H1 (cell line): Measurements from ENCODE around the gene ARMH3. TPM values are rescaled to one million over a fixed set of nuclear protein-coding genes. Genes with fewer than 3 reads are reported as not detected.

ENCODE experiments used
- CTCF ChIA-PET: fragments of 300-600 bp; sonication (Branson Sonifier 250); formaldehyde crosslinking; loops from one replicate; lab custom pipeline; 2021; ENCODE audit not compliant: partially characterized antibody; lab: Charles Lee
- POLR2A ChIA-PET: fragments of 300-600 bp; sonication (Branson Sonifier 250); formaldehyde crosslinking; loops from one replicate; lab custom pipeline; 2021; ENCODE audit warnings: inconsistent platforms; ENCODE audit not compliant: partially characterized antibody; lab: Charles Lee
- DNase-seq, 2 experiments: peaks; one replicate each; pipeline versions ENCODE4 v3.0.0 to v3.0.0-alpha.2; 2010 to 2022; ENCODE audit warnings: low spot score in 2 of 2, low read depth in 1 of 2, mixed read lengths in 1 of 2
- FAIRE-seq: peaks from 2 replicates; lab custom pipeline; 2011; peaks lifted over from hg19 to GRCh38; lab: Jason Lieb, UNC
- H2AFZ ChIP-seq: 2 replicates; pipeline ENCODE4 v1.8.1; 2012; ENCODE audit warnings: low read length, inconsistent platforms
- H2AK5ac ChIP-seq: 2 replicates; pipeline ENCODE4 v1.6.1; 2013; ENCODE audit warnings: low read depth, low read length
- H2BK120ac ChIP-seq: replicated peaks from 2 replicates; pipeline ENCODE3; 2013; ENCODE audit warnings: low read depth, low read length, inconsistent platforms
- H2BK12ac ChIP-seq: 2 replicates; pipeline ENCODE4 v1.6.1; 2013; ENCODE audit warnings: low read depth, low read length
- H2BK15ac ChIP-seq: 2 replicates; pipeline ENCODE4 v1.6.1; 2013; ENCODE audit warnings: low read length
- H2BK20ac ChIP-seq: 2 replicates; pipeline ENCODE4 v1.6.1; 2013; ENCODE audit warnings: low read length
- H2BK5ac ChIP-seq: 2 replicates; pipeline ENCODE4 v1.6.1; 2013; ENCODE audit warnings: low read depth, low read length
- H3K14ac ChIP-seq: 2 replicates; pipeline ENCODE4 v1.6.1; 2013; ENCODE audit warnings: inconsistent platforms; ENCODE audit not compliant: insufficient read length
- H3K18ac ChIP-seq: 2 replicates; pipeline ENCODE4 v1.6.1; 2013; ENCODE audit warnings: low read length; ENCODE audit errors: extremely low read depth
- H3K23ac ChIP-seq: 2 replicates; pipeline ENCODE4 v1.6.1; 2013; ENCODE audit warnings: inconsistent platforms; ENCODE audit not compliant: insufficient read length
- H3K23me2 ChIP-seq: 2 replicates; pipeline ENCODE4 v1.6.1; 2013; ENCODE audit warnings: low read depth, low read length
- H3K27ac ChIP-seq: 2 replicates; pipeline ENCODE4 v1.6.1; 2011; ENCODE audit warnings: low read depth, low read length, inconsistent platforms
- H3K27me3 ChIP-seq, 4 experiments: replicated peaks in 1 of 4; 1 replicate in 1 of 4; 2 replicates in 3 of 4; pipeline versions ENCODE4 v1.6.1 to v1.8.1; 2011 to 2013; ENCODE audit warnings: low read length in 3 of 4, mild to moderate bottlenecking in 3 of 4, inconsistent platforms in 2 of 4, mixed read lengths in 2 of 4, moderate library complexity in 1 of 4; ENCODE audit not compliant: control insufficient read depth in 3 of 4, insufficient read depth in 3 of 4; ENCODE audit errors: extremely low read depth in 1 of 4
- H3K36me3 ChIP-seq, 4 experiments: 2 replicates each; pipeline versions ENCODE4 v1.6.1 to v1.8.1; 2011 to 2013; ENCODE audit warnings: mild to moderate bottlenecking in 4 of 4, low read length in 3 of 4, moderate library complexity in 2 of 4, control low read depth in 1 of 4, inconsistent platforms in 1 of 4; ENCODE audit not compliant: insufficient read depth in 4 of 4, control insufficient read depth in 2 of 4
- H3K4ac ChIP-seq: replicated peaks from 2 replicates; pipeline ENCODE3; 2013; ENCODE audit warnings: low read length, low read depth, mixed read lengths, inconsistent platforms; ENCODE audit not compliant: insufficient read length
- H3K4me1 ChIP-seq, 4 experiments: replicated peaks in 1 of 4; 1 replicate in 1 of 4; 2 replicates in 3 of 4; pipeline versions ENCODE4 v1.6.1 to v1.8.1; 2011 to 2013; ENCODE audit warnings: low read length in 3 of 4, inconsistent platforms in 2 of 4, mixed read lengths in 1 of 4; ENCODE audit not compliant: insufficient read depth in 4 of 4, control insufficient read depth in 3 of 4
- H3K4me2 ChIP-seq, 2 experiments: 2 replicates each; pipeline versions ENCODE4 v1.6.1 to v1.8.1; 2011 to 2013; ENCODE audit warnings: low read depth in 2 of 2, low read length in 2 of 2, control low read depth in 1 of 2, inconsistent platforms in 1 of 2, mild to moderate bottlenecking in 1 of 2; ENCODE audit not compliant: insufficient read depth in 1 of 2
- H3K4me3 ChIP-seq, 4 experiments: fragments of 200-600, 300-600 bp in 1 of 4; sonication (generic), shearing (Covaris generic), sonication (Bioruptor Twin) in 1 of 4; 2 replicates each; pipeline versions ENCODE4 v1.5.1 to v1.8.1; 2011 to 2016; ENCODE audit warnings: low read length in 4 of 4, low read depth in 3 of 4, control low read depth in 2 of 4, inconsistent platforms in 2 of 4, mild to moderate bottlenecking in 2 of 4, mixed read lengths in 1 of 4, moderate library complexity in 1 of 4; ENCODE audit not compliant: insufficient read depth in 2 of 4; ENCODE audit errors: extremely low read depth in 1 of 4
- H3K56ac ChIP-seq: replicated peaks from 2 replicates; pipeline ENCODE3; 2013; ENCODE audit warnings: low read depth, mild to moderate bottlenecking, mixed read lengths, low read length, inconsistent platforms; ENCODE audit not compliant: insufficient read length
- H3K79me1 ChIP-seq: 2 replicates; pipeline ENCODE4 v1.6.1; 2013; ENCODE audit warnings: low read depth, low read length, control low read depth
- H3K79me2 ChIP-seq, 2 experiments: 2 replicates each; pipeline versions ENCODE4 v1.6.1 to v1.8.1; 2012 to 2013; ENCODE audit warnings: low read length in 2 of 2, mild to moderate bottlenecking in 2 of 2, inconsistent platforms in 1 of 2; ENCODE audit not compliant: insufficient read depth in 2 of 2, control insufficient read depth in 1 of 2
- H3K9ac ChIP-seq, 4 experiments: replicated peaks in 1 of 4; 1 replicate in 1 of 4; 2 replicates in 3 of 4; pipeline versions ENCODE4 v1.6.1 to v1.8.1; 2011 to 2013; ENCODE audit warnings: low read depth in 3 of 4, low read length in 3 of 4, control low read depth in 2 of 4, mild to moderate bottlenecking in 2 of 4, moderate library complexity in 2 of 4, inconsistent platforms in 1 of 4; ENCODE audit errors: extremely low read depth in 1 of 4
- H3K9me3 ChIP-seq, 2 experiments: 2 replicates each; pipeline versions ENCODE4 v1.6.1 to v1.8.1; 2012 to 2013; ENCODE audit warnings: mild to moderate bottlenecking in 2 of 2, moderate library complexity in 2 of 2, control low read depth in 1 of 2, inconsistent platforms in 1 of 2, low read depth in 1 of 2, low read length in 1 of 2, mixed read lengths in 1 of 2; ENCODE audit not compliant: insufficient read depth in 2 of 2
- H4K20me1 ChIP-seq, 2 experiments: replicated peaks in 1 of 2; 2 replicates each; pipeline versions ENCODE3 to v1.8.1; 2011 to 2013; ENCODE audit warnings: inconsistent platforms in 2 of 2, low read length in 2 of 2, mild to moderate bottlenecking in 1 of 2; ENCODE audit not compliant: insufficient read depth in 2 of 2, control insufficient read depth in 1 of 2
- H4K5ac ChIP-seq: 2 replicates; pipeline ENCODE4 v1.6.1; 2013; ENCODE audit warnings: low read length, low read depth, mixed read lengths, inconsistent platforms; ENCODE audit not compliant: insufficient read length
- H4K8ac ChIP-seq: 2 replicates; pipeline ENCODE4 v1.8.0; 2013; ENCODE audit warnings: mild to moderate bottlenecking, moderate library complexity, low read length, inconsistent platforms; ENCODE audit not compliant: insufficient read depth; ENCODE audit errors: extremely low read depth
- H4K91ac ChIP-seq: replicated peaks from 2 replicates; pipeline ENCODE3; 2013; ENCODE audit warnings: low read length, mixed read lengths, inconsistent platforms; ENCODE audit not compliant: insufficient read length
- CREB1 ChIP-seq: IDR thresholded peaks from 2 replicates; pipeline ENCODE4 v1.6.1; 2012; ENCODE audit warnings: inconsistent platforms
- CTBP2 ChIP-seq: IDR thresholded peaks from 2 replicates; pipeline ENCODE4 v1.7.0; 2011; ENCODE audit warnings: borderline replicate concordance, mild to moderate bottlenecking, moderate library complexity, mixed read lengths, low read length; ENCODE audit not compliant: insufficient read depth, insufficient read length
- JUN ChIP-seq: IDR thresholded peaks from 2 replicates; pipeline ENCODE4 v1.6.1; 2011; ENCODE audit warnings: low read depth, mild to moderate bottlenecking, improper control_type of control experiment, low read length
- KDM4A ChIP-seq: IDR thresholded peaks from one replicate; pipeline ENCODE4 v1.7.1; 2012; ENCODE audit warnings: low read depth, mild to moderate bottlenecking, moderate library complexity, low read length, inconsistent platforms; ENCODE audit not compliant: severe bottlenecking
- KDM5A ChIP-seq: fragments of 200-600 bp; IDR thresholded peaks from 2 replicates; pipeline ENCODE4 v1.7.1; 2012; ENCODE audit warnings: mild to moderate bottlenecking, low read length, inconsistent platforms, mixed read lengths
- NANOG ChIP-seq: IDR thresholded peaks from 2 replicates; pipeline ENCODE4 v1.6.1; 2011; ENCODE audit warnings: low read length, low read depth, mild to moderate bottlenecking, inconsistent platforms; ENCODE audit not compliant: insufficient read depth, poor library complexity, severe bottlenecking
- NRF1 ChIP-seq: IDR thresholded peaks from 2 replicates; pipeline ENCODE4 v1.6.1; 2011; ENCODE audit warnings: mild to moderate bottlenecking, low read depth, low read length, improper control_type of control experiment
- POLR2A ChIP-seq, 2 experiments: IDR thresholded peaks; 1 replicate in 1 of 2; 2 replicates in 1 of 2; pipeline ENCODE4 v1.6.1; 2011; ENCODE audit warnings: low read depth in 2 of 2, low read length in 2 of 2, mild to moderate bottlenecking in 2 of 2; ENCODE audit errors: control extremely low read depth in 1 of 2
- SP4 ChIP-seq: IDR thresholded peaks from 2 replicates; pipeline ENCODE4 v1.6.1; 2012; ENCODE audit warnings: low read length, inconsistent platforms
- WGBS, 2 experiments: shearing (Covaris generic) in 1 of 2; methylation state at CpG; one replicate each; pipeline versions ENCODE4 v1.1.6 to v1.1.7; 2013 to 2015; ENCODE audit warnings: low lambda C conversion rate in 2 of 2, mixed read lengths in 2 of 2, inconsistent platforms in 1 of 2, low coverage in 1 of 2, missing lambda C conversion rate in 1 of 2; ENCODE audit not compliant: insufficient replicate concordance in 2 of 2, insufficient coverage in 1 of 2, insufficient read length in 1 of 2; ENCODE audit errors: extremely low coverage in 1 of 2, missing lambda C conversion rate in 1 of 2; 5-methylcytosine and 5-hydroxymethylcytosine counted together
- polyA plus RNA-seq, 7 experiments: library from polyadenylated mRNA; depleted of rRNA in 3 of 7; stranded (reverse) in 5 of 7; unstranded in 2 of 7; fragments of >200 nt in 5 of 7; fragments of 200-250 nt in 2 of 7; gene quantifications; 1 replicate in 5 of 7; 2 replicates in 1 of 7; 4 replicates in 1 of 7; pipeline versions ENCODE4 v1.2.1 to v1.2.3, GENCODE V29; 2011 to 2013; ENCODE audit warnings: missing spikeins in 2 of 7, mixed read lengths in 2 of 7
- total RNA-seq: library from RNA; stranded (reverse); fragmentation: NEBNext Ultra II Directional; extraction: Animal tissue kit (Norgen Biotek cat#: 25700); gene quantifications from 2 replicates; pipeline ENCODE4 v1.2.1, GENCODE V29; 2021

ARMH3 gene
- total and polyA plus RNA-seq, 2 of the 8 experiments (the other 6 are each of a cell fraction or from before 2014, with no cell fraction given), result 11.6 to 18.3 TPM

GRCh38 chr10:102024799-102025198, 31.2 kb downstream of the ARMH3 start:
- Histone ChIP-seq H3K4me3 (no peak overlapping the region), H3K23ac (no peak overlapping the region), H3K4me2 (no peak overlapping the region), H3K14ac (no peak overlapping the region), H4K20me1 (no peaks in the 10 kb centered on the region), H3K9me3 (no peaks in the 10 kb centered on the region), H3K4ac (no peak overlapping the region), H3K27ac (no peak overlapping the region), H2AK5ac (no peak overlapping the region), H4K91ac (no peak overlapping the region), H3K4me1 (no peaks in the 10 kb centered on the region), H4K5ac (no peak overlapping the region), H3K9ac (no peak overlapping the region), H3K18ac (no peak overlapping the region), H2BK12ac (no peak overlapping the region), H2BK20ac (no peak overlapping the region), H3K79me2 (no peaks in the 10 kb centered on the region), H2AFZ (no peak overlapping the region), H2BK120ac (no peak overlapping the region), H3K79me1 (no peaks in the 10 kb centered on the region), H3K56ac (no peak overlapping the region), H2BK5ac (no peak overlapping the region), H3K23me2 (no peaks in the 10 kb centered on the region), H4K8ac (no peak overlapping the region), H2BK15ac (no peak overlapping the region), H3K27me3 (no peaks in the 10 kb centered on the region), H3K36me3 (peaks cover 0 to 27% (median 7%) of the 10 kb centered on the region in 4 experiments; a peak in 4 of 8 replicates)
- DNase-seq (no peak), FAIRE-seq (no peak)
- no peak for TF ChIP-seq CTBP2
- no peak for TF ChIP-seq POLR2A (IDR thresholded peaks at IDR 0.05; ENCODE audit: control extremely low read depth in 1 of 2, low read depth in 2 of 2, low read length in 2 of 2)
- TF ChIP-seq KDM5A, result no peak
- no peak for TF ChIP-seq KDM4A
- TF ChIP-seq NRF1, result no peak
- no peak for TF ChIP-seq JUN
- TF ChIP-seq NANOG, result no peak
- no peak for TF ChIP-seq SP4
- TF ChIP-seq CREB1, result no peak
- POLR2A ChIA-PET, result no interaction called here
- 98% methylated on average over 3 of the region's 3 CpGs; no CpG with 5 or more reads in 1 of the 2 experiments for WGBS, 2 experiments
- CTCF ChIA-PET, result interaction anchor here (6.9 kb wide), 1 partner anchor 15 kb away, joined by 38 read pairs; no protein-coding TSS in a partner anchor
